ENCODE data around the gene GRAMD4.

The GRAMD4 gene

DNA sequence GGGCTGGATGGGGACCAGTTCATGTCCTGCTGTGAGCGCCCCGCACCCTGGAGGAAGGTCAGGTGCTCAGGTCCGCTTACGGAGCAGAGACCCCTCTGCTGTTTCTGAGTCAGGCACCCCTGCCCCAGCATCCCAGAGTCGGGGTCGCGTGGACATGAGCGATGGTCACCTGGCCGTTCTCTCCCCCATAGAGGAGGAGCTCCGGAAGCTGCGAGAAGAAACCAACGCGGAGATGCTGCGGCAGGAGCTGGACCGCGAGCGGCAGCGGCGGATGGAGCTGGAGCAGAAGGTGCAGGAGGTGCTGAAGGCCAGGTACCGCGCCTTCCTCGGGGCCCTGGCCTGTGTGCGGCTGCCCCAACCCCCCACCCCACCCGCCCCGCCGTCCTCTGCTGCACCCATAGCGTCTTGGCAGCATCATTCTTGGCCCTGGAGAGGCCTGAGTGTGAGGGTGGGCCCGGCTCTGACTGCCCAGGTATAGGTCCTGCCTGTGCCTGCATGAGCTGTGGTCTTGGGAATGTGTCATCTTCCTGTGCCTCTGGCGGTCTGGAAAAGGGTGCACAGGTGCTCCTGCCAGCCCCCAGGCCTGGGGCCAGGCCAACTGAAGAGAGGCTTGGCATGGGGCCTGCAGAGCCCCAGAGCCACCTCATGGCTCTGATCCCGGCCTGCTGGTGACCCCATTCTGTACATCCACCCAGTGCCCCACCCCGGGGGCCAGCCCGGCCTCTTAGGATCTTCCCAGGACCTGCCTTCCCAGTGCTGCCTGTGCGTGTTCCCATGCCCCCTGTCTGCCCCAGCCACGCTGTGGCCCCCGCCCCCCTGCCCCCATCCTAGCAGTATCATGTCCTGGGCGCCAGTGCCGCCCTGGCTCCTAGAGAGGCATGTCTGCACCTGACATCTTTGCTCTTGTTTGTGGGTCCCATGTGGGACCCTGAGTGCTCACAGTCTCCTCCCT is 38.1 kb downstream of the GRAMD4 start:
- no peak for DNase-seq

DNA sequence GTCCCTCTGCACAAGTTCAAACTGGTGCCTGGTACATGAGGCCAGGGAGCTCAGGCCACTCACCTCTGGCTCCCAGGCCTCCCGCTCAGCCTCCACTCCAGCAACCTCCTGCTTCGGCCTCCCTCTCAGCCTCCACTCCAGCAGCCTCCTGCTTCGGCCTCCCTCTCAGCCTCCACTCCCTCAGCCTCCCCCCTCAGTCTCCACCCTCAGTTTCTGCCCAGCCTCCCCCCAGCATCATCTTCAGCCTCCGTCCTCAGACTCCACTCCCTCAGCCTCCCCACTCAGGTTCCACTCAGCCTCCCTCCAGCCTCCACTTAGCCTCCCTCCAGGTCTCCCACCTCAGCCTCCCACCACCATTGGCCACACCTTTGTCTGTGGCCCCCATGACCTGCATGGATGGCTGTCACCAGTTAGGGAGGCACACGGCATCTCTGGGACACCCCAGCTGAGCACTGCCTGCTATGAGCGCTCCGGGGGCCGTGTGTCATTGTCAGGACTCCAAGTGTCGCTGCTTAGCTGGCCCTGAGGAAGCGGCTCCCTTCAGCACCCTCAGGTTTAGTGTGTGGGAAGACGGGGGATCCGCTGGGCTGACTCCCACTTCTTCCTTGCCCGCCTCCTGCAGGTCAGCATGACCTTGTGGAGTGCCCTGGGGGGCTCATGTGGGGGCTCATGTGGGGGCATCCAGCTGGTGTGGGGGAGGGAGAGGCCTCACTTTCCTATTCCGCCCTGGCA is 39.0 kb downstream of the GRAMD4 start:
- DNase-seq = no peak

DNA sequence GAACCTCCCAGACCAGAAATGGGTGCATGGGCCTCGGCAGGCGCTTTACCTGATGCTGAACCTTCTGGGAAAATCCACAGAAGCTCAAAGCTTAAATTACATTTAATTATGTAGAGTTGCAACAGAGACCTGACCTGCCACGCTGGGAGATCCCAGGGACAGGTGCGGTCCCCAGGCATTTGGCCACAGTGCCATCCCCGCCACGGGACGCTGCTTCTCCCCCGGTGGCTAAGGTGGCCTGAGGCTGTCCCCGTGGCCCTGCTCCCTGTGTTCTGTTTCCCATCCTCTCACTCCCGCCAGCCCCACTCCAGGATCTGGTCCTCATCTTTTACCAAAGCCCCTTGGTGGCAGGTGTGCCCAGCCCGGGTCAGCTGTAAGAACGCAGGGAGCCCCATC is 39.6 kb downstream of the GRAMD4 start:
- no peak for DNase-seq

DNA sequence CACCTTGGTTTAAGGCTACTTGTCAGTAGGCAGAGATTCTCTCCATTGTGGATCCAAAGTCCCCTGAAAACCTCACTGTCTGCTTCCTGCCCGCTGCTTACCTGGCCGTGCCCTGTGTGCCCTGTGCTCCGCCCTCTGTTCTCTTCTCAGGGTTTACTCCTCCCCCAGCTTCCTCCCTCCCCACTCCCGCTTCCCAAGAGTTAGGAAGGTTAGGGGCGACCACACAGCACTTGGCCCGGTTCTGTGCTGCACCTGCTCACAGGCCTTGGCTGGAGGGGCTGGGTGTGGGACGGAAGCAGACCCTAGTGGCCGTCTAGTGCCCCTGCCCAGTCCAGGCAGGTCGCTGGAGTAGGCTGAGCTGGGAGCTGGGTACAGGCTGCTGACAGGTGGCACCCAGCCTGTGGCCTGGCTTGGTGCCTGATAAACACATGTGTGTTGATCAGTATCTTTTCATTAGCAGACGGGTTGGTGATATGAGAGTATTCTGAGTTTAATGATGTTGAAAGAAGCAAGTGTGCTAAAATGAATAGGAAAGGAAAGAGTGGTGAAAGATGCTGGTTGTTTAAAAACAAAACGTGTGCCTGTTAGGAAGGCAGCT is 40.5 kb downstream of the GRAMD4 start:
- DNase-seq = no peak

DNA sequence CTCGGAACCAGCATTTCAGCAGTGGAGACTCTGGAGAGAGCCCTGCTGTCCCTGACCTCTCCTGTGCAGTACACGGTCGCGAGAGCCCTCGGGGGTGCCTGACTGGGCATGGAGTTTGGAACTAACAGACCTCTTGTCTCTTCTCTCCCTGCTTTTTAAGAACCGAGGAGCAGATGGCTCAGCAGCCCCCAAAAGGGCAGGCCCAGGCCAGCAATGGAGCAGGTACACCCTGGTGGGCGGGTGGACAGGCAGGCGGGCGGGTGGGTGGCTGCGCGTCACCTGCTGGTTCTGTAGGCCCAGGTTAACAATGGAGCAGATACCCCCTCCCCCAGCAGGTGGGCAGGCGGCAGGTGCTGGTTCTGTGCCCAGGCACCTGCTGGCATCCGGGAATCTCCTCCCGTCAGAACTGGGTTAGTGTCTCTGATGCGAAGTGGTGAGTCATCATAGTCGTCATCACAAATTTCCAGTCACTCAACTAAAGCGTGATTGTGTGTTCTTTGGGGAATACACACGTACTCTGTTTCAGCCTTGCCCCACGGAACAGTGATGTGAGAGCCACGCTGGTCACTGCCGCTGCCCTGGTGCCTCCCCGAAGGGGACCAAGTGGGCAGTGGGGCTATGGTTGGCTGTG is 41.1 kb downstream of the GRAMD4 start:
- DNase-seq = peak; percentile 58

DNA sequence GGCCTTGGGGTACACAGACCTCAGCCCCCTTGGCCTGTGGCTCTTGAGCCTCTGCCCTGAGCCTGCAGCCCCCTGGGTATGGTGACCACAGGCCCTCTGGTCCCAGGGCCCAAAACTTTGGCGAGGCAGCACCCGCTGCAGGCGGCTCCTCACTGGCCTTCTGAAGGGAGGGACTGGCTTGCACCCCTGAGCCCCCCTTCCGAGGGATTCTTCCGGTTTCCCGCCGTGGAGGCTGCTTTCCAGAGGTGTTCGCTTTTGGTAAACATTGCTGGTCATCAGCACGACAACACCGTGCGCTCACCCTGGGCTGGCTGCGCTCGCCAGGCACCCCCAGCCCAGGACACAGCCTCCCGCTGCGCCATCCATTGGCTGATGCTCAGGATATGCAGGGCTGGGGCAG is 42.0 kb downstream of the GRAMD4 start:
- no peak for DNase-seq

DNA sequence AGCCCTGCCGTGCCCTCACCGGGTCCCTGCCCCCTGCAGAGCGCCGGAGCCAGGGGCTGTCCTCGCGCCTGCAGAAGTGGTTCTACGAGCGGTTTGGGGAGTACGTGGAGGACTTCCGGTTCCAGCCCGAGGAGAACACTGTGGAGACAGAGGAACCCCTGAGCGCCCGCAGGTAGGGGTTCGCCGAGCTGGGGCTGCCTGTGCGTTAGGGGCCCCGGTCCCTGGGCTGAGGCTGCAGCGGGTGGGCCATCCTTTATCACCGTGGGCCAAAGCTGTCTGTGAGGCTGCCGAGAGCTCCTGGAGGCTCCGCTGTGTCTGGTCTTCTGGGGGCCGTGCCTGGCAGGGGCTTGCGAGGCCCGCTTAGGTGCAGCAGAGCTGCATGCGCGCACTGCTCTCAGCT is 42.8 kb downstream of the GRAMD4 start:
- DNase-seq = no peak

DNA sequence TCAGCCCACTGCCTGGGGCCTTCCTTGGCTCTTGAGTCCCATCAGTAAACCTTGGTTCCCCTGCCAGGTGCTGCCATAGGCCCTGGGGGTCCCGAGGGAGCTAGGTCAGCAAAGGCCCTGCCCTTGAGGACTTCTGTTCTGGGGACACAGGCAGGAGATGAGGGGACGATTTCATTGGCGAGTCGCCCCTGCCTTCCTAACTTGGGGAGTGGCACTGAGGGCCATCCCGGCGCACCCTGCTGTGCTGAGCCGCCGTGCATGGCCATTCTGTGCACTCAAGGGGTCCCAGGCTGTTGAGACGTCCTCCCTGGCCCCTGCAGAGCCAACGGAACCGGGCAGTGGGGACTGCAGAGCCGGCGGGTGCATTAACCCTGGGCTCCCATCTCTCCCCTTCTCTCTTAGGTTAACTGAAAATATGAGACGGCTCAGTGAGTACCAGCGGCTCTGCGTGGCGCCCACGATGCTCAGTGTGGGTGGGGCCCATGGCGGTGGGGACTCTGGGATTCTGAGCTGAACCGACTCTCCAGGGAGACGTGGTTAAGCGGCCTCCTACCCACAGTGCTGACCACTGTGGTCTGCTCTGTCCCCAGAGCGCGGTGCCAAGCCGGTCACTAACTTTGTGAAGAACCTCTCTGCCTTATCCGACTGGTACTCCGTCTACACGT is 43.4 kb downstream of the GRAMD4 start:
- DNase-seq = no peak

DNA sequence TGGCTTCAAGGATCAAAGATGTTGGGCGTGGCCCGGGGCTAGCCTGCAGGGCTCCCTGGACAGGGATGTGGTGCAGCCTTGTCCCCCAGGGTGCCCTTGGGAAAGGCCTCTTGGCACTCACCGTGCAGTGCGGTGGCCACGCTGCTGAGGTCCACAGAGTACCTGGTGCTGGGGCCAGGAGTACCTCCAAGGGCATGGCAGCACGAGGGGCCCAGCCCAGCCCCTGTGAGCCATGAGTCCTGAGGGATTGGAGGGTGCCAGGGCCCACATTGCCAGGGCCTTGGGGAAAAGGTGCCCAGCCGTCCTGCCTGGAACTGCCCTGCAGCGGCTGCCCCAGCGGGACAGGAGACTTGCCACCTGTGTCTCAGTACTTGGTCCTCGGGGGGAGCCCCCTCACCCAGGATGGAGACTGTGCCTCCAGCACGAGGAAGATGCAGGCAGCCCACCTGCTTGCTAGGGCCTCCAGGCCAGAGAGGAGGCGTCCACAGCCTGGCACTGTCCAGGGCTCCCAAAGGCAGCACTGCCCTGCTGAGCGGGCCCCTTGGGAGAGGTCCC is 44.2 kb downstream of the GRAMD4 start:
- DNase-seq = no peak

DNA sequence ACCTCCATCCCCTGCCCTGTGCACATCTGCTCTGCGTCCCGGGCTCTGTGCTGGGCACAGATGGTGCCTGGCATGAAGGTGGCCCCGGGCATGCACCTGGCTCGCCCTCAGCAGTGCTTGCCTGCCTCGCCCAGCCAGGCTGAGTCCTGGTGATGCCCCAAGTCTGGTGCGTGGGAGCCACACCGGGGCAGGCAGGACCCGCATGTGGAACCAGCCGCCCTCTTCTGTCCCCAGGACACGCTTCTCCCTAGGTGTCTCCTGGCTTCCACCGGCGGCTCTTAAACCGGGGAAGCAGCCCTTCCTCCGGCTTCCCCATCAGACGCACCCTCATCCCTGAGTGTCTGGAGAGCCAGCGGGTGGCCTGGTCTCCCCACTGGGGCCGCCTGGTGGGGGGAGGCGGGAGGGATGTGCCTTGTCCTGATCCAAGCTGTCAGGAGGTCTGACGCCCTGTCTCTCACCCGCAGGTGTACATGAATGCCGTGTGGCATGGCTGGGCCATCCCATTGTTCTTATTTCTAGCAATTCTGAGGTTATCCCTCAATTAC is 45.0 kb downstream of the GRAMD4 start:
- DNase-seq = no peak

DNA sequence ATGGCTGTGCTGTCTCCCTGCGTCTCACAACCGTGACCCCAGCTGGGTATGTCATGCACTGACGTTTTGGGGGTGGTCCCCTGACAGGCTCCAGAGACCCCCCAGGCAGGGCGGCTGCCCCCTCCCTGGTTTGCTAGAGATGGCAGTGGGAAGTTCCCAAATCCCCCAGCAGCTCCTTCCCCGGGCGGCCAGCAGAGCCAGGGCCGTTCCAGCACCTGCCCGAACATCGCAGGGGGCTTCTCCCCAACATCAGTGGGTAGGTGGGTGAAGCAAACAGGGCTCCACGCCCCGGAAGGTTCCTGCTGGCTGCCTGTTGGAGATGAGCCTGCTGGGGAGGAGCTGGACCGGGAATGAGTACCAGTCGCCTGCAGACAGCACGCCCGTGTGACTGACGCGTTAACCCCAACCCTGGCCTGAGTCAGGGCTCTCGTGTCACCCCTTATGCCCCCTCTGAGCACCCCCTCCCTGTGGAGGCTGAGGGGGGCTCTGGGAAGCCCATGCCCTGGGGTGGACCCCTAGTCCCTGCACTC is 45.6 kb downstream of the GRAMD4 start:
- no peak for DNase-seq

DNA sequence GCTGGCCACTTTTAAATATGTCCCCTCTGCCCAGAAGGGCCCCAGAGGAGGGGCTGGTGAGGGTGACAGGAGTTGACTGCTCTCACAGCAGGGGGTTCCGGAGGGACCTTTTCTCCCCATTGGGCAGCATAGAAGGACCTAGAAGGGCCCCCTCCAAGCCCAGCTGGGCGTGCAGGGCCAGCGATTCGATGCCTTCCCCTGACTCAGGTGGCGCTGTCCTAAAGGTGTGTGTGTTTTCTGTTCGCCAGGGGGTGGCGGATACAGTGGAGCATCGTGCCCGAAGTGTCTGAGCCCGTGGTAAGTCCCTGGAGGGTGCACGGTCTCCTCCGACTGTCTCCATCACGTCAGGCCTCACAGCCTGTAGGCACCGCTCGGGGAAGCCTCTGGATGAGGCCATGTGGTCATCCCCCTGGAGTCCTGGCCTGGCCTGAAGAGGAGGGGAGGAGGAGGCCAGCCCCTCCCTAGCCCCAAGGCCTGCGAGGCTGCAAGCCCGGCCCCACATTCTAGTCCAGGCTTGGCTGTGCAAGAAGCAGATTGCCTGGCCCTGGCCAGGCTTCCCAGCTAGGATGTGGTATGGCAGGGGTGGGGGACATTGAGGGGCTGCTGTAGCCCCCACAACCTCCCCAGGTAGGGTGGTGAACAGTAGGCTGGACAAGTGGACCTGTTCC is 46.5 kb downstream of the GRAMD4 start:
- DNase-seq = no peak

DNA sequence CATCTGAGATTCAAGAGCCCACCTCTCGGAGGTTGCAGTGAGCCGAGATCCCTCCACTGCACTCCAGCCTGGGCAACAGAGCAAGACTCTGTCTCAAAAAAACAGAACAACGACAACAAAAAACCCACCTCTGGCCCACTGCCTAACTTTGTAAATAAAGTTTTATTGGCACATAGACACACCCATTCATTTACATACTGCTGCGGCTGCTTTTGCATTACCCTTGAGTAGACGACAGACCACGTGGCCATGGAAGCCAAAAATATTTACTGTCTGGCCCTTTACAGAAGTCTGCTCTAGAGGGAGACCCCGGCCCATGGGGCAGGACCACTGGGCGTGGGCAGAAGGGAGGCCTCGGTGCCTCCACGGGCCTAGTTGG is 47.0 kb downstream of the GRAMD4 start:
- no peak for DNase-seq

DNA sequence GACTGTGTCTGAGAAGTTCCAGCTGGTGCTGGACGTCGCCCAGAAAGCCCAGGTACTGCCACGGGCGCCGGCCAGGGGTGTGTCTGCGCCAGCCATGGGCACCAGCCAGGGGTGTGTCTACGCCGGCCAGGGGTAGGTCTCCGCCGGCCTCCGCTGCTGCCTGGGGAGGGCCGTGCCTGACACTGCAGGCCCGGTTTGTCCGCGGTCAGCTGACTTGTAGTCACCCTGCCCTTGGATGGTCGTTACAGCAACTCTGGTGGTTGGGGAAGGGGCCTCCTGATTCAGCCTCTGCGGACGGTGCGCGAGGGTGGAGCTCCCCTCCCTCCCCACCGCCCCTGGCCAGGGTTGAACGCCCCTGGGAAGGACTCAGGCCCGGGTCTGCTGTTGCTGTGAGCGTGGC is 47.9 kb downstream of the GRAMD4 start:
- no peak for DNase-seq

DNA sequence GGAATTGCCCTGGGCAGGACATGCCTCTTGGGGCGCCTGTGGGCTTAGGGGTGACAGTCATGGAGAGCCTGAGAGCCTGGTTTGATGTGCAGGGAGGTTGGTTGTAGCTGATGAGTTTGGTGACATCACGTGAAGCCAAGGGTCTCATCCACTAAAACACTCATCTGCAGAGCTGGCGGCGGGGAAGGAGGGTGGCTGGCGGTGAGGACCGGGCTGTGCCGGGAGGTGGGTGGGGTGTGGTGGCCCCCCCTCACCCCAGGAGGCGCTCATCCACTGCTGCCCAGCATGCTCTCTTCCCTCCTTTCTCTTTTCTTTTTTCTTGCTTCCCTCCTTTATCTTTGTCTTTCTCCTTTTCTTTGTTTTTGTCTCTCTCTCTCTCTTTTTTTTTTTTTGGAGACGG is 49.0 kb downstream of the GRAMD4 start:
- no peak for DNase-seq

DNA sequence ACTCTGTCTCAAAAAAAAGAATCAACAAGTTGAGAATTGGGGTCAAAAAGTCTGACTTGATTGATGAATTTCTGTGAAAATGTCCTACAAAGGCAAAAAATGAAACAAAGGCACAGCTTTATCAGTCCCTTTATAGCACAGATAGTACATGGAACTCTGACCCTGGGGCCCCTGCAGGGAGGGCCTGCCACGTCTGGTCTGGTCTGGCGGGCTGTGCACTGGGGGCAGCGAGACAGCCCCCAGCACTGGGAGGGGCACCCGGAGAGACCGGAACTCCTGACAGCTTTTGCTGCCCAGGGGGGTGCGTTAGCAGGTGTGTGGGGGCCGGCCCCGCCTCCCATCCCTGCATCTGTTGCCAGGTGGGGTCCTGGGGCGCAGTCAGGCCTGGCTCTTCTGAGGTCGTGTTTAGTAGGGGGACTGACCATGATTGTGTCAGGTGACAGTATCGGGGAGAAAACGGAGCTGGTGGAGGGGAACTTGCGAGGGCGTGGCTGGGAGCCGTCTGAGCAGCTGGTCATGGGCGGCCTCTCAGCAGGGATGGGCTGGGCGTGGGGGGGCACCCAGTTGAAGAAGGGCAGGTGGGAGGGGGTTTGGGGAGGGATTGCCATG is 51.7 kb downstream of the GRAMD4 start:
- no peak for DNase-seq

DNA sequence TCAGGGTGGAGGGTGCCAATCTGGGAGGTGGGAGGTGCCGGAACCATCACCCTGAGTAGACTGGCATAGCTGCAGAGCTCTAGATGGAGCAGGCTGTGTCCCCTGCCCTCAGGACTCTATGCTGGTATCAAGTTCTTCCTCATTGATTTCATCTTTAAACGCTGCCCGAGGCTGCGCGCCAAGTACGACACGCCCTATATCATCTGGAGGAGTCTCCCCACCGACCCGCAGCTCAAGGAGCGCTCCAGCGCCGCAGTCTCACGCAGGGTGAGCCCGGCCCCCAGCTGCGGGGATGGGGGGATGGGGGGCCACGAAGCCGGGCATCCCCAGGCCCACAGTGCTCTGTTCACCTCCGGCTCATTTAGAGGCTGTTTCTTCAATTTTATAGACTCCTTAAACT is 52.5 kb downstream of the GRAMD4 start:
- no peak for DNase-seq

DNA sequence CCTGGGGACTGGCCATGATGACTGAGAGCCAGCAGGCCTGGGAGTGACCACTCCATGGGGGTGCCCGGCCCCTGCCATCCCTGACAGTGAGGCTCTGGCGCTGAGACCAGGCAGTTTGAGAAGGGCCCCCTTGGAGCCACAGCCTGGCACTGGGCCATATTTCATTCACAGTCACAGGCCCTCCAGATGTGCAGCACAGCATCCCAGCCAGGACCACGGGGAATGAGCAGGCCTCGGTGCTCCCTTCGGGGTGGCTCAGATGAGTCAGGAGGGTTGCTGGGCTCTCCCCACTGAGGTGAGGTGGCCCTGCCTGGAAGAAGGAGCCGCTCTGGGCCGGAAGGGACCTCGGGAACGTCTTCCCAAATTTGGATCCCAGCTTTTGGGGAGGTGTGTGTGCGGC is 53.0 kb downstream of the GRAMD4 start:
- no peak for DNase-seq

DNA sequence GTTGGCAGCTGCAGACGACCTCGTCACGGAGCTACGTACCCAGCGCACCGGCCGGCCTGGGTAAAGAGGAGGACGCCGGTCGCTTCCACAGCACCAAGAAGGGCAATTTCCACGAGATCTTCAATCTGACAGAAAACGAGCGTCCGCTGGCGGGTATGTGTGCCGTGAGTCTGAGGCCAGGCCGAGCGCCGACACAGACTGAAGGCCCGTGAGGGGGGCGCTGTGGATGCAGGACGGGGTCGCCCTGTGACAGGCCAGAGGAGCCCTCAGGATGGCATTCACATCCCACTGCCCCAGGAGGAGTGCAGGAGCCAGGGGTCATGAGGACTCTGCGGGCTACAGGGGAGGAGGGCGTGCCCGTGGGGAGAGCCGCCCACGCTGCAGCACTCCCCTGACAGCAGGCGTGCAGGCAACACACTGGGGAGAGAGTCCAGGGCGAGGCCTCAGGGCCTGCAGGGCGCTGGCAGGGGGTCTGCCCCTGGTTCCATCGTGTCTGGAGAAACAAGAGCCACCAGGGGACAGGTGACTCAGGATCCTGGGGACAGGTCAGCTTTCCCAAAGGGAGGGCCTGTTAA is 53.6 kb downstream of the GRAMD4 start:
- no peak for DNase-seq

DNA sequence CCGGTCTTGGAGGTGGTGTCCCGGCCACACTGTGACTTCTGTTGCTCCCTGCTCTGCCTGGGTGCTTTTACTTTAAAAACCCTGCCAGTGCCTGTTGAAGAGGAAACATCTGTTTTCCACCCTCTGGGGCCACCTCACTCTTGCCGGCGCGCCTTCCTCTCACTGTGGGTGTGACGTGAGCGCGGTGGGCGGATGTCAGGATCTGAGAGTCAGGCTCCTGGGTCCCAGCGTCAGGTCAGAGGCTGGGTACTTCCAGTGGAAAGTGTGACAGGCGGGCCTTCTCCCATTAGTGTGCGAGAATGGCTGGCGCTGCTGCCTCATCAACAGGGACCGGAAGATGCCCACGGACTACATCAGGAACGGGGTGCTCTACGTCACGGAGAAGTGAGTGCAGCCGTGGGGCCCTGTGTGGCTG is 54.2 kb downstream of the GRAMD4 start:
- DNase-seq = peak; percentile 88

DNA sequence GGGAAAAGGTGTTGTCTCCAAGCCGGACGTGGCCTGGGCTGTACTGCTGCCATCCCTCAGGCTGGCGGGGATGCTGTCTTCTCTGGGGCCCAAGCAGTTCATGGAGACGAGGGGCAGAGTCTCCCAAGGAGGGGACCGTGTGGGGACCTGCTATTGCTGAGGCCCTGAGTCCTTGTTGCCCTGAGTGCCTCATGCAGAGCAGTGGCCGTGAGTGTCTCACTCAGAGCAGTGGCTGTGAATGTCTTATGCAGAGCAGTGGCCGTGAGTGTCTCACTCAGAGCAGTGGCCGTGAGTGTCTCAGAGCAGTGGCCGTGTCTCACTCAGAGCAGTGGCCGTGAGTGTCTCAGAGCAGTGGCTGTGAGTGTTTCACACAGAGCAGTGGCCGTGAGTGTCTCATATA is 54.7 kb downstream of the GRAMD4 start:
- DNase-seq = no peak

All from activated CD4-positive, alpha-beta T cell treated with anti-CD3 and anti-CD28 coated beads, Interleukin-2, amount 50 U/mL, for 16 hours (primary cell).